ENCODE results near the gene CIP2A.

GRCh38 chr3:108510496-108510895 lies 78.7 kb downstream of the CIP2A start, which contains the start of gene MYH15:
- TF ChIP-seq MXI1 (IDR thresholded peaks at IDR 0.05; ENCODE audit: borderline replicate concordance, low read depth, low read length): no peak
- TF ChIP-seq CTCF (conservative IDR thresholded peaks at IDR 0.05; ENCODE audit: low read depth, low read length): no peak
- no peak for TF ChIP-seq RCOR1 (IDR thresholded peaks at IDR 0.05; ENCODE audit: insufficient replicate concordance, low read length)
- no peak for TF ChIP-seq MAFK (IDR thresholded peaks at IDR 0.05; ENCODE audit: low read depth, low read length)
- TF ChIP-seq BHLHE40 (IDR thresholded peaks at IDR 0.05; ENCODE audit: low read depth, low read length): no peak
- TF ChIP-seq, protein P1, sequence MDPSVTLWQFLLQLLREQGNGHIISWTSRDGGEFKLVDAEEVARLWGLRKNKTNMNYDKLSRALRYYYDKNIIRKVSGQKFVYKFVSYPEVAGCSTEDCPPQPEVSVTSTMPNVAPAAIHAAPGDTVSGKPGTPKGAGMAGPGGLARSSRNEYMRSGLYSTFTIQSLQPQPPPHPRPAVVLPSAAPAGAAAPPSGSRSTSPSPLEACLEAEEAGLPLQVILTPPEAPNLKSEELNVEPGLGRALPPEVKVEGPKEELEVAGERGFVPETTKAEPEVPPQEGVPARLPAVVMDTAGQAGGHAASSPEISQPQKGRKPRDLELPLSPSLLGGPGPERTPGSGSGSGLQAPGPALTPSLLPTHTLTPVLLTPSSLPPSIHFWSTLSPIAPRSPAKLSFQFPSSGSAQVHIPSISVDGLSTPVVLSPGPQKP (IDR thresholded peaks at IDR 0.05; ENCODE audit: borderline replicate concordance, low read depth, low read length): no peak
- no peak for TF ChIP-seq POLR2A (IDR thresholded peaks at IDR 0.05; ENCODE audit: low read depth, low read length)
- TF ChIP-seq MAZ (IDR thresholded peaks at IDR 0.05; ENCODE audit: borderline replicate concordance, low read depth, low read length): no peak
- TF ChIP-seq USF2 (IDR thresholded peaks at IDR 0.05; ENCODE audit: low read depth, low read length): no peak
